Lower leg skin (tissue), 3 donors: ENCODE results near the gene POR.

Experiments used
- POLR2A ChIP-seq, 2 donors: fragments of 450-650 bp; IDR thresholded peaks; one replicate each; pipeline ENCODE4 v1.6.1; 2016 to 2017; ENCODE audit warnings: antibody characterized with exemption in 2 of 2, mild to moderate bottlenecking in 1 of 2, moderate library complexity in 1 of 2
- TF ChIP-seq, protein P1 (sequence below), 3 donors: fragments of 450-650 bp; IDR thresholded peaks; one replicate each; pipeline ENCODE4 v1.5.1; 2016; ENCODE audit warnings: antibody characterized with exemption in 3 of 3, mild to moderate bottlenecking in 3 of 3, moderate library complexity in 2 of 3

DNA sequence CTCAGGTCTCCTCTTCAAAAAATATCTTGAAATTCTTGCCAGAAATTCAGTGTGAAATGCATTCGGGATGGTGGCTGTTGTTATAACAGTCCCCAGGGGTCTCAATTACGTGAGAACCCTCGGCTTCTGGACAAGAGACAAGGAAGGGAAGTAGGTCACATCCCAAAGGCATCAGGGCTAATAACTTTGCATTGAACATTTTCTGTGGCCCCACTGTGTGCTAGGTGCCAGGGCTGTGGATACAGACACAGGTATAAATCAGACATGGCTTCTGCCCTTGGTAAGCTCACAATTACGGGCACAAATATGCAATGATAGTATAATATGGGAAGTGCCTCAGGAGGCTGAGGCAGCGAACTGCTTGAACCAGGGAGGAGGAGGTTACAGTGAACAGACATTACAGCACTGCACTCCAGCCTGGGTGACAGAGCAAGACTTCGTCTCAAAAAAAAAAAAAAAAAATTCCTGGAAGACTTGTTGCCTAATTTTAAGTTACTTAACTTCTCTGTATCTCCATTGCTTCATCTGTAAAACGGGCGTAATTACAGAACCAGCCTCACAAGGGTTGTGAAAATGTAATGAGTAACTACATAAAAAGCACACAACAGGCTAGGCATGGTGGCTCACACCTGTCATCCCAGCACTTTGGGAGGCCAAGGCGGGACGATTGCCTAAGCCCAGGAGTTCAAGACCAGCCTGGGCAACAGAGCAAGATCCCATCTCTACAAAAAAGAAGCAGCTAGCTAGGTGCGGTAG is 38.7 kb upstream of the POR start:
- TF ChIP-seq, protein P1, sequence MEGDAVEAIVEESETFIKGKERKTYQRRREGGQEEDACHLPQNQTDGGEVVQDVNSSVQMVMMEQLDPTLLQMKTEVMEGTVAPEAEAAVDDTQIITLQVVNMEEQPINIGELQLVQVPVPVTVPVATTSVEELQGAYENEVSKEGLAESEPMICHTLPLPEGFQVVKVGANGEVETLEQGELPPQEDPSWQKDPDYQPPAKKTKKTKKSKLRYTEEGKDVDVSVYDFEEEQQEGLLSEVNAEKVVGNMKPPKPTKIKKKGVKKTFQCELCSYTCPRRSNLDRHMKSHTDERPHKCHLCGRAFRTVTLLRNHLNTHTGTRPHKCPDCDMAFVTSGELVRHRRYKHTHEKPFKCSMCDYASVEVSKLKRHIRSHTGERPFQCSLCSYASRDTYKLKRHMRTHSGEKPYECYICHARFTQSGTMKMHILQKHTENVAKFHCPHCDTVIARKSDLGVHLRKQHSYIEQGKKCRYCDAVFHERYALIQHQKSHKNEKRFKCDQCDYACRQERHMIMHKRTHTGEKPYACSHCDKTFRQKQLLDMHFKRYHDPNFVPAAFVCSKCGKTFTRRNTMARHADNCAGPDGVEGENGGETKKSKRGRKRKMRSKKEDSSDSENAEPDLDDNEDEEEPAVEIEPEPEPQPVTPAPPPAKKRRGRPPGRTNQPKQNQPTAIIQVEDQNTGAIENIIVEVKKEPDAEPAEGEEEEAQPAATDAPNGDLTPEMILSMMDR (IDR thresholded peaks at IDR 0.05): no peak
- TF ChIP-seq POLR2A (IDR thresholded peaks at IDR 0.05): no peak
